Activated T-cell treated with anti-CD3 and anti-CD28 coated beads, Interleukin-2, amount 50 U/mL, for 4 hours (primary cell): ENCODE results near the gene PABPC1L. TPM values are rescaled to one million over a fixed set of nuclear protein-coding genes. Genes with fewer than 3 reads are reported as not detected.
A peak's percentile ranks its signal among the peaks of the same experiment; 100 is the strongest.

ENCODE experiments used
- ATAC-seq, 2 donors: fragments of 200-7000 bp; cut with Tn5 transposase; one replicate each; pipeline ENCODE4 v1.10.0; 2021
- DNase-seq: peaks from one replicate; pipeline ENCODE4 v3.0.0-alpha.2; 2020
- H3K27me3 Mint-ChIP-seq: one replicate; pipeline ENCODE4 v1.8.0; 2021; ENCODE audit warnings: low read depth, mixed read lengths
- H3K36me3 Mint-ChIP-seq: one replicate; pipeline ENCODE4 v1.8.0; 2022; ENCODE audit warnings: mixed read lengths; ENCODE audit not compliant: insufficient read depth
- H3K4me1 Mint-ChIP-seq: one replicate; pipeline ENCODE4 v1.8.0; 2021; ENCODE audit warnings: low read depth, mixed read lengths
- H3K4me3 Mint-ChIP-seq: one replicate; pipeline ENCODE4 v1.8.0; 2021; ENCODE audit warnings: mild to moderate bottlenecking, moderate library complexity, mixed read lengths
- H3K9me3 Mint-ChIP-seq: one replicate; pipeline ENCODE4 v1.8.0; 2021; ENCODE audit warnings: mixed read lengths
- total RNA-seq, 3 donors: library from RNA; stranded (reverse); gene quantifications; one replicate each; pipeline ENCODE4 v1.2.1, GENCODE V29; 2021

The PABPC1L gene
- total RNA-seq, 3 donors from 2014 or later = 46.2 to 63.0 (median 50.2) TPM

GRCh38 chr20:44961011-44961869, 51.4 kb downstream of the PABPC1L start:
- DNase-seq = no peak
- Mint-ChIP-seq H3K36me3 (peaks cover 21% of the 10 kb centered on the region), H3K4me3 (peak overlapping the region; percentile 98), H3K9me3 (no peaks in the 10 kb centered on the region), H3K4me1 (peaks cover 70% of the 10 kb centered on the region), H3K27me3 (no peaks in the 10 kb centered on the region)
- ATAC-seq = no peak

- DNase-seq = no peak
- Mint-ChIP-seq H3K36me3 (peaks cover 17% of the 10 kb centered on the region), H3K4me1 (peaks cover 66% of the 10 kb centered on the region), H3K27me3 (no peaks in the 10 kb centered on the region), H3K4me3 (no peak overlapping the region), H3K9me3 (no peaks in the 10 kb centered on the region)
- ATAC-seq = no peak
These were observed 52.0 kb downstream of the PABPC1L start for GRCh38 chr20:44961870-44962267.

DNA sequence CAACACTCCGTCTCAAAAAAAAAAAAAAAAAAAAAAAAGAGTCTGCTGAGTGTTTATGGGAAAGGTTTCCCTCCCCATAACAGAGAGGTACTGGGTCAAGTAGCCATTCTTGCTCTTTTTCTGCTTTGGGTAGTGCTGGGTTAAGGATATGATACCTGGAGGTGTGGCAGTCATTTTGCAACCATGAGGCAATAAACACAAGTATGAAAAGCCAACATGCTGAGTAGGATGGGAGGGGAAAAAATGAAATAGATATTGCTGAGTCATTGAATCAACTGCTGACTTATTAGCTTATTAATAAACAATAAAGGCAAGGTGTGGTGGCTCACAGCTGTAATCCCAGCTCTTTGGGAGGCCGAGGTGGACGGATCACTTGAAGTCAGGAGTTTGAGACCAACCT, 52.6 kb downstream of the PABPC1L start:
- H3K4me3 Mint-ChIP-seq = no peak overlapping the region
- H3K9me3 Mint-ChIP-seq = no peaks in the 10 kb centered on the region
- H3K36me3 Mint-ChIP-seq = peaks cover 17% of the 10 kb centered on the region
- ATAC-seq (no peak), DNase-seq (no peak)
- H3K4me1 Mint-ChIP-seq = peaks cover 63% of the 10 kb centered on the region
- no peaks in the 10 kb centered on the region for H3K27me3 Mint-ChIP-seq

DNA sequence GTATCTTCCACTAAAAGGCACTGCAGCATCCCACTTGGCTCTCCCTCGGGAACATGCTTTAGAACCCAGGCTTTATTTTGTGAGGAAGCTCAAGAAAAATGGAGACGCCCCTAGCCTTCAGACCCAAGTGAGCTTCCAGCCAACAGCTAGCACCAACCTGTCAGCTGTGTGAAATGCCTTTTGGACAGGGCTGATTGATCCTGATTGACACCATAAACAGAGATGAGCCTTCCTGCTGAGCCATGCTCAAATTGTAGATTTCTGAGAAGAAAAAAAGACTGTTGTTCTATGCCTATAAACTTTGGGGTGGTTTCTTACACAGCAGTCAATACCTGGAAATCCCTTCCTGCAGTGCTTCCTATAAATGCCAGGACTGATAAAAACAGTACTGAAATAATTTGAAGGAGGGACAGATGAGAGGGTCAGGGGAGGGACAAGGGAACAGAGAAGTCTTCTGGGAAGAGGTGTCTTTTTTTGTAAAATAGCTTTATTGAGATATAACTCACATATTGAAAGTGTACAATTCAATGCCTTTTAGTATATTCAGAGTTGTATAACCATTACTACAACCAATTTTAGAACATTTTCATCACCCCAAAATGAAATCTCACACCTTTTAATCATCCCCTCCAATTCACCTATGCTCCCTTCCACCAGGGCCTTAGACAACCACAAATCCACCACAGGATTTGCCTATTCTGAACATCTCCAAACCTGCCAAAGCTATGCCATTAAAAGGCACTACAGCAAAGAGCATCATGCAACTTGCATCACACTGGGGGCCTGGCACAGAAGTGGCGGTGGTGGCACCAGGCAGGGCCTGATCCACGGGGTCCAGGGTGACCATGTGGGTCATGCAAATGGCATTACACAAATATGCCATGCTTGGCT, 53.7 kb downstream of the PABPC1L start:
- H3K36me3 Mint-ChIP-seq = peaks cover 11% of the 10 kb centered on the region
- H3K27me3 Mint-ChIP-seq = no peaks in the 10 kb centered on the region
- H3K4me1 Mint-ChIP-seq = peaks cover 57% of the 10 kb centered on the region
- H3K4me3 Mint-ChIP-seq = no peak overlapping the region
- DNase-seq = no peak
- no peak for ATAC-seq
- H3K9me3 Mint-ChIP-seq = no peaks in the 10 kb centered on the region

- peaks cover 10% of the 10 kb centered on the region for H3K36me3 Mint-ChIP-seq
- no peaks in the 10 kb centered on the region for H3K9me3 Mint-ChIP-seq
- no peaks in the 10 kb centered on the region for H3K27me3 Mint-ChIP-seq
- peak overlapping the region; percentile 87 for H3K4me3 Mint-ChIP-seq
- H3K4me1 Mint-ChIP-seq = peaks cover 59% of the 10 kb centered on the region
- no peak for ATAC-seq
- DNase-seq = no peak
These were observed 55.8 kb downstream of the PABPC1L start for GRCh38 chr20:44965651-44966029.

DNA sequence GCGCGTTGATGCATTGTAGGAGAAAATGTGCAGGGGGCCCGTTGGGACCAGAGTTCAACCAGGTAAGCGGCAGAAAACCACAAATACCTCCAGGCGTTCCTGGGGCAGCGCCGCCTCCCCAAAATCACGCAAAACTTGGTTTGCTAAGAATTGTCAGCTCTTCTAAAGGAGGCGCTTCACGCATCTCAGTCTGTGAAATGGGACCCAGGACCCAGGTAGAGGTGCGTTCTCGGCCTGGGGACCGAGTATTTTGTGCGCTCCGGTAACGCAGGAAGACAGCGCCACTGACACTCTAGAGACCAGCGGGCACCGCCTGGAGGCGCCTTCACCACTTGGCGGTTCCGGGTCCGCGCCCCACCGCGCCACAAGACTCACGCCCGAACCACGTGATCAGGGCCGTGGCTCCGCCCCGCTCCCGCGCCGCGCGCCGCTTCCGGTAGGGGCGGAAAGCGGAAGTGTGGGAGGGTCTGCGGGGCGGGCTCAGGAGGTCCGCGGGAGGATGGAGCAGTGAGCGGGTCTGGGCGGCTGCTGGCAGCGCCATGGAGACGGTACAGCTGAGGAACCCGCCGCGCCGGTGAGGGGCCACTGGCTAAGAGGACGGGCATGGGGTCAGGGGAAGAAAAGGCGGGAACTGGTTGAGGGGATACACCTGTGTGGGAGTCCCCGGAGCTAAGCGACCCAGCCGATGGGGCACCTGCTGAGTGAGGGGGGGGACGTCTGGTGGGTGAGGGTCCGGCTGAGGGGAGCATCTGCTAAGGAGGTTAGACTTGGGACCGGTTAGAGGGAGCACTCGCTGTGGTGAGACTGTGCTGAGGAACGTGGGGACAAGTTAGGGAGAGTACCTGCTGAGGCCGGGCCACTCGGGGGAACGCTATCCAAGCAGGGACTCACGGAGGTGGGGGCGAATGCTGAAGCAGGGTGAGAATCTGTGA, 56.4 kb downstream of the PABPC1L start, which contains the start of gene STK4:
Gene STK4, plus strand, starts transcription at position 483 of the 932 bp plus-strand sequence. Its CDS starts 57 bp downstream, at position 540.
- Mint-ChIP-seq H3K36me3 (peaks cover 10% of the 10 kb centered on the region), H3K4me1 (peaks cover 58% of the 10 kb centered on the region), H3K27me3 (no peaks in the 10 kb centered on the region), H3K9me3 (no peaks in the 10 kb centered on the region), H3K4me3 (peak within 1 kb of the TSS; percentile 87)
- ATAC-seq (peak; percentile 75 to 81), DNase-seq (peak; percentile 95)

DNA sequence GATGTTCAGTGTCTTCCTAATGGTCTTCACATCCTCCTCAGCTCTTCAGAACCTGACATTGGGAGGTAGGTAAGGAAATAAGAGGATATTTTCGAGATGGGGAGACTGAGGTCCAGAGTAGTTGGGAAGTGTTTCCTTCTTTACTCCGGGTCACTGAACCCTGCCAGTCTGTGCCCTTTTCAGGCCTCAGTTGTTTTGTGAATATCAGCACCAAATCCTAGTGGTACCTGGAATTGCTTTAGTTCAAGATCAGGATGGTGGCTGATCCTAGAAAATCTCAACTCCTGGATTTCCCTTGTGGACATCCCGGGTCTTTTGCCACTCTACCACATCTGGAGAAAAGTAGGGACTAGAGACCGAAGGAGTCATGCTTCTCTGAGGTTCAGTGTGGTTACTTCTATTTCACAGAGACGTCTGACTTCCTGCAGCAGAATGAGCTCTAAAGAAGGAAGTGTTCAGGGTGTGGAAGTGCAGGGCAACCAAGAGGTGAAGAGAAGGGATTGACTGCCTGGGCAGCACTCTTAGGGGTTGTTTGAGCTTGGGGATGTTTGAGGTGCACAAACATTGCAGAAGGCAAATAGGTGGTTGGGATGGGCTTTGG, 57.4 kb downstream of the PABPC1L start:
- H3K9me3 Mint-ChIP-seq = no peaks in the 10 kb centered on the region
- H3K36me3 Mint-ChIP-seq = peaks cover 10% of the 10 kb centered on the region
- DNase-seq = no peak
- no peaks in the 10 kb centered on the region for H3K27me3 Mint-ChIP-seq
- peak overlapping the region; percentile 87 for H3K4me3 Mint-ChIP-seq
- ATAC-seq = peak; percentile 11 to 22
- peaks cover 58% of the 10 kb centered on the region for H3K4me1 Mint-ChIP-seq

DNA sequence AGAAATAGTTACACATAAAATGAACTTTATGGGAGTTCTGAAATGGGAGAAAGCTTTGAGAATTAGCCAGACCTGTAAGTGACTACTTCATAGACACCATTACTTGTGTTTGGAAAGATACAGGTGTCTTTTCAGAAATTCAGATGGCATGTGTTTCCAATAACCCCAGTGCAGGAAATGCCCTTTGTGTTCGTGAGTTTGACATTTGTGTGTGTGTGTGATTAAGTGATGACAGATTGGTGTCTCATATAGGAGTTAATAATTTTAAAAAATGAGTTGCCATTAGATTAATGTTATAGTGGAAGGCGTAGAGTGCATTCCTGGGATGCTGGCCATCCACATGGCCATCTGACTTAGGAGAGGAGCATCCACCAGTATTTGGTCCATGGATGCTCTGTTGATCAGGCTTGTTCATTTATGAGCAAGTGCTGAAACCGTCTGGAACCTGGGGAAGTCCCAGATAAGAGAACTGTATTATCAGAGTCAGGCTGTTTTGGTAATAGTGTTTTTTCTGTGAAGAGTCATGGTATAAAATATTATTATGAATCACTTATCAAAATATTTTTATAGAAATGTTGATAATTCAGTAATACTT, 59.5 kb downstream of the PABPC1L start:
- Mint-ChIP-seq H3K4me1 (peaks cover 58% of the 10 kb centered on the region), H3K27me3 (no peaks in the 10 kb centered on the region), H3K4me3 (peak overlapping the region; percentile 87), H3K36me3 (peaks cover 26% of the 10 kb centered on the region), H3K9me3 (no peaks in the 10 kb centered on the region)
- ATAC-seq = peak; percentile 12 to 14
- no peak for DNase-seq

- peak overlapping the region; percentile 83 for H3K4me3 Mint-ChIP-seq
- H3K27me3 Mint-ChIP-seq = no peaks in the 10 kb centered on the region
These were observed 60.4 kb downstream of the PABPC1L start for GRCh38 chr20:44970243-44970757.

GRCh38 chr20:44973053-44973452, 63.2 kb downstream of the PABPC1L start:
- Mint-ChIP-seq H3K27me3 (no peaks in the 10 kb centered on the region), H3K4me1 (peaks cover 85% of the 10 kb centered on the region), H3K9me3 (no peaks in the 10 kb centered on the region), H3K36me3 (peaks cover 55% of the 10 kb centered on the region), H3K4me3 (peak overlapping the region; percentile 61)
- ATAC-seq = no peak
- no peak for DNase-seq

More at GRCh38 chr20:44970243-44970757, 60.4 kb downstream of the PABPC1L start:
- DNase-seq = no peak
- Mint-ChIP-seq H3K4me1 (peaks cover 66% of the 10 kb centered on the region), H3K36me3 (peaks cover 35% of the 10 kb centered on the region), H3K9me3 (no peaks in the 10 kb centered on the region)
- ATAC-seq = peak; percentile 3 to 4

GRCh38 chr20:44976698-44977097, 66.8 kb downstream of the PABPC1L start:
- DNase-seq = no peak
- H3K4me3 Mint-ChIP-seq = no peak overlapping the region
- peaks cover 70% of the 10 kb centered on the region for H3K36me3 Mint-ChIP-seq
- H3K9me3 Mint-ChIP-seq = no peaks in the 10 kb centered on the region
- peaks cover 88% of the 10 kb centered on the region for H3K4me1 Mint-ChIP-seq
- ATAC-seq = no peak
- no peaks in the 10 kb centered on the region for H3K27me3 Mint-ChIP-seq

- peaks cover 73% of the 10 kb centered on the region for H3K36me3 Mint-ChIP-seq
- H3K4me3 Mint-ChIP-seq = peak overlapping the region; percentile 73
- DNase-seq = peak; percentile 53
- H3K4me1 Mint-ChIP-seq = peaks cover 88% of the 10 kb centered on the region
- no peaks in the 10 kb centered on the region for H3K27me3 Mint-ChIP-seq
- no peaks in the 10 kb centered on the region for H3K9me3 Mint-ChIP-seq
- ATAC-seq = peak; percentile 76 to 81
These were observed 69.3 kb downstream of the PABPC1L start for GRCh38 chr20:44979090-44979621.
